ENCODE results near the gene CNIH2. TPM values are rescaled to one million over a fixed set of nuclear protein-coding genes. Genes with fewer than 3 reads are reported as not detected.

The CNIH2 gene
- total and polyA plus RNA-seq, 2 of the 8 experiments (the other 6 are each of a cell fraction or from before 2014, with no cell fraction given): 12.5 to 15.8 TPM

- TF ChIP-seq CHD7 (IDR thresholded peaks at IDR 0.05; ENCODE audit: insufficient replicate concordance, low read length) (no peak), EP300 (IDR thresholded peaks at IDR 0.05; ENCODE audit: borderline replicate concordance in 1 of 2, low read depth in 2 of 2, low read length in 2 of 2) (no peak), GABPA (IDR thresholded peaks at IDR 0.05; ENCODE audit: borderline replicate concordance, insufficient read depth, low read length) (peak; percentile 48; the same call in 1 of the 2 replicates), YY1 (IDR thresholded peaks at IDR 0.05; ENCODE audit: low read depth, low read length) (no peak), ASH2L (IDR thresholded peaks at IDR 0.05; ENCODE audit: low read length) (peak; percentile 30), KDM5A (IDR thresholded peaks at IDR 0.05; ENCODE audit: low read length) (no peak), CREB1 (IDR thresholded peaks at IDR 0.05) (no peak), KDM4A (IDR thresholded peaks at IDR 0.05; ENCODE audit: low read depth, low read length, severe bottlenecking) (no peak), JUN (IDR thresholded peaks at IDR 0.05; ENCODE audit: low read depth, low read length) (no peak)
Measured at GRCh38 chr11:66279092-66279734, 1.2 kb downstream of the CNIH2 start (continued).

Measured in H1 (cell line).